NCI-H2196 (cell line): ENCODE measurements around the gene MID2.
"Not testable (repeated sequence)": the region's sequence is repeated elsewhere in the genome, so short reads cannot be mapped to it uniquely, and the experiment has no call there.

Source experiments
- DNase-seq: peaks from one replicate; lab custom pipeline; 2025; ENCODE audit not compliant: unreplicated experiment; lab: John Stamatoyannopoulos, UW

The MID2 gene

DNA sequence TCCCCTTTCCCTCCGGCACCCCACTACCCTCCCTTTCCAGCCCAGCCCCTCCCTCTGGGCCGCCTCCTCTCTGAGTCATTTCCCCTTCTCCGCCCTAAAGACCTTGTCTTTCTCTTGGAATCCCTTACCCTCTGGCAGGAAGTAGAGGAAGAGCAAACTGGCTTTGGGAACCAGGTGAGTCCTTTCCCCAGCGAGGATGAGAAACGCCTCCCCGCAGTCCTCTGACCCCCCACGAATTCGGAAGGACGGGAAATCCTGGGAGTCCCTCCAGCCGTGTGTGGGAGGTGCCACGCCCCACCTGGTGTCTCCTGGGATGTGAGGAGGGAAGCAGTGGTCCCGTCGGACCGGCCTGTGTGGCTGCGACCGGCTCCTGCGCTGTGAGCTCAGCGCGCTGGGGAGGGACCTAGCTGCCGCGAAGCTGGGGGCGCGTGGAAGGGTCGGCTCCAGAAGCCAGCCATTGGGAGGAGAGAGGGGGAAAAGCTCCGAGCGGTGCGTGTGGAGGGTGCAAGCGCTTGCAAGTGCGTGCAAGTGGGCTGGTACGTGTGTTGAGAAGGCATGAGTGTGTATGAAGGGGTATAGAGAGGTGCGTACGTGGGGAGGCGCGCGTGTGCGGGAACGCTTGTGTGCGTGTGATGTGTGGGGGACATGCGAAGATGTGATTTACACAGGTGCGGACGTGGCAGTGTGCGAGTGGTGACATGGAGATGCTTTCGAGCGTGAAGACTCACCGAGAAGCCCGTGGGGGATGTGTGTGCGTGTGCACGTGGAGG is 110.2 kb downstream of the MID2 start:
- DNase-seq: no peak

DNA sequence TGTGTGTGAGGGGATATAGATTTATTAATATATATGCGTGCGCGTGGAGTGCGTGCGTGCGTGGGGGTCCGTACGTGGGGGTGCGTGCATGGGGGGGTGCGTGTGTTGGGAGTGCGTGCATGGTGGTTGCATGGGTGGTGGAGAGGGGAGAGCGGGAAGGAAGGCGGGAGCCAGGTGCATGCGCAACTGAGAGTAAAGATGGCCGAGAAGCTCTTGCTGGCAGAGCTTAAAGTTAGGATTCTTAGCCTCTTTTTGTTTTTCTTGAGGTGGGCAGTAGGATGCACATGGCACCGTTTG is 110.7 kb downstream of the MID2 start:
- no peak for DNase-seq

DNA sequence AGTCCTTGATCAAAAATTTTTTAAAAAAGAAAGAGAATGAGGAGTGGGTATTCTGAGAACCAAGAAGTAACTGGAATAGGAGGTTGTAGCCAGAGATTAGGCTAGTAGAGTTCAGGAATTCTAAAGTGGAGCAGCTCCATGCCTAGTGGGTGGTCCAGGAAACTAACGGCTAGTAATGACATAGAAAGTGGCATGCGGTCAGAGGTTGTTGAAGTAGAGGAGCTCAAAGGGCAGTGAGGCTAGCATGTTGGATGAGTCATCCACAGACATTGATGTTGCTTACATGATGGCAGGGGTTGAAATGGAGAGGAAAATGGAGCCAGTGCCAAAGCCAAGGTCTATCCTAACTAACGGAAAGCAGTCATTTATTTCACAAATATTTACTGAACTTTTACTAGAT is 114.4 kb downstream of the MID2 start:
- no peak for DNase-seq

- not testable (repeated sequence) for DNase-seq
These were observed 129.7 kb downstream of the MID2 start for GRCh38 chrX:107955337-107955736.

GRCh38 chrX:107968623-107969022 is 143.0 kb downstream of the MID2 start:
- DNase-seq: no peak

- DNase-seq: no peak
These were observed 144.4 kb downstream of the MID2 start for GRCh38 chrX:107970073-107970472.

GRCh38 chrX:107971636-107972035 is 146.0 kb downstream of the MID2 start:
- DNase-seq: no peak
